HG03565 (cell line): ENCODE measurements around the gene PEBP1.
"Not testable (repeated sequence)": the region's sequence is repeated elsewhere in the genome, so short reads cannot be mapped to it uniquely, and the experiment has no call there.

Experiments
- ATAC-seq: cut with Tn5 transposase; IDR thresholded peaks from one replicate; pipeline ENCODE4 v1.9.1; 2021; ENCODE audit warnings: mild to moderate bottlenecking, moderate library complexity; ENCODE audit not compliant: unreplicated experiment

The PEBP1 gene

DNA sequence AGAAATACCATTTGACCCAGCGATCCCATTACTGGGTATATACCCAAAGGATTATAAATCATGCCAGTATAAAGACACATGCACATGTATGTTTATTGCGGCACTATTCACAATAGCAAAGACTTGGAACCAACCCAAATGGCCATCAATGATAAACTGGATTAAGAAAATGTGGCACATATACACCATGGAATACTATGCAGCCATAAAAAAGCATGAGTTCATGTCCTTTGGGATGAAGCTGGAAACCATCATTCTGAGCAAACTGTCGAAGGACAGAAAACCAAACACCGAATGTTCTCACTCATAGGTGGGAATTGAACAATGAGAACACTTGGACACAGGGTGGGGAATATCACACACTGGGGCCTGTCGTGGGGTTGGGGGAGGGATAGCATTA, 6.5 kb upstream of the PEBP1 start:
- not testable (repeated sequence) for ATAC-seq

DNA sequence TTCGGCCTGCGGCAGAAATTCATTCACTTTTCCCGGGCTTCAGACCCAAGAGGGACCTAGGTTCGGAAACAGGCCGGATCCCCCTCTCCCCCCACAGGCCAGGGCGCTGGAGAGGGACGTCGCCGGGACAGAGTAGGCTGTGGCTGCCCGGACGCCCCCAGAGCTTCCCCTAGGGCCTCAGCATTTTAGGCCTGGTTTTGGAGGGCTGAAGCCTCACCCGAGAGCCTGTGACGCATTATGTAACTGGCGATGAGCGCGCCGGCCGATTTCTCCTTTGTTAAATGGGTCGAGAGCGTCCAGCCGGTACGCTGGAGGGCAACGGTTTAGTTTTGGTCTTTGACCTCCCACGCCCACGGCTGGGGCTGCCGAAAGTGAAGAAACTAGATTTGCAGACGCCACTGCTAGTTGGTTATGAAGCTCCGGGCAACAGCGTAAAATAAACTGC, 657 bp downstream of the PEBP1 start:
- ATAC-seq = peak; percentile 32

DNA sequence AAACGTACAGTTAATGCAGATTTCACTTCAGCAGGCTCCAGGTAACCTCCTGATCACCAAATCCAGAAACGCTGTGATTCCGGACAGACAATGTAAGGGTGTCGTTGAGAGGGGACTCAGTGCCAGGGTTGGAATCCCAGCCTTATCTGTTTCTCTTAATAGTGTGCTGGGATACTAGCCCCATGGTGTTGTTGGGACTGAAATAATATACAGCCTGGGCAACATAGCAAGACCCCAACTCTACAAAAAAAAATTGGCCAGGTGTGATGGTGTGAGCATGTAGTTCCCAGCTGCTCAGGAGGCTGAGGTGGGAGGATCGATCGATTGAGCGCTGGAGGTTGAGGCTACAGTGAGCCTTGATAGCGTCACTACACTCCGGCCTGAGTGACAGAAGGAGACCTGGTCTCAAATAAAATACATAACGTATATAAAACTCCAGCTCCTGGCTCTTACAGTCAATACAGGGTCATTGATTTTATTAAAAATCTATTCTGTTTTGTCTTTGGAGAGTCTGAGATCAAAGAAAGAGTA, 1.3 kb downstream of the PEBP1 start:
- ATAC-seq = no peak

DNA sequence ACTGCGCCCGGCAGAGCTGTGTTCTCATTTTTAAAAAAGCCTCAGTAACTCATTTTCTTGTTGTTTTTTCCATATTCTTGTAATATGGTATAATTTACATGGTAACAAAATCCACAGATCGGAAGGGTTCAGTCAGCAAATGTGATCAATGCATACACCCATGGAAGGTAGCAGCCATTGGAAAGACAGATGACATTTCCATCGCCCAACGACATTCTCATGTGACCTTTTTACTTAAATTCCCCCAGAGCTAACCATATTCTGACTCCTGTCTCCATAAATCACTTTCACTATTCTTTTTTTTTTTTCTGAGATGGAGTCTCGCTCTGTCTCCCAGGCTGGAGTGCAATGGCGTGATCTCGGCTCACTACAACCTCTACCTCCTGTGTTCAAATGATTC, 4.9 kb downstream of the PEBP1 start:
- no peak for ATAC-seq

DNA sequence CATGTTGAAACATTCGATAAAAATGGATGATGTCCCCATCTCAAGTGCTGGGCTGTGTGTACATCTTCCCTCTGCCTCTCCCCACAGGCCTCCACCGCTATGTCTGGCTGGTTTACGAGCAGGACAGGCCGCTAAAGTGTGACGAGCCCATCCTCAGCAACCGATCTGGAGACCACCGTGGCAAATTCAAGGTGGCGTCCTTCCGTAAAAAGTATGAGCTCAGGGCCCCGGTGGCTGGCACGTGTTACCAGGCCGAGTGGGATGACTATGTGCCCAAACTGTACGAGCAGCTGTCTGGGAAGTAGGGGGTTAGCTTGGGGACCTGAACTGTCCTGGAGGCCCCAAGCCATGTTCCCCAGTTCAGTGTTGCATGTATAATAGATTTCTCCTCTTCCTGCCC, 8.6 kb downstream of the PEBP1 start:
- no peak for ATAC-seq

DNA sequence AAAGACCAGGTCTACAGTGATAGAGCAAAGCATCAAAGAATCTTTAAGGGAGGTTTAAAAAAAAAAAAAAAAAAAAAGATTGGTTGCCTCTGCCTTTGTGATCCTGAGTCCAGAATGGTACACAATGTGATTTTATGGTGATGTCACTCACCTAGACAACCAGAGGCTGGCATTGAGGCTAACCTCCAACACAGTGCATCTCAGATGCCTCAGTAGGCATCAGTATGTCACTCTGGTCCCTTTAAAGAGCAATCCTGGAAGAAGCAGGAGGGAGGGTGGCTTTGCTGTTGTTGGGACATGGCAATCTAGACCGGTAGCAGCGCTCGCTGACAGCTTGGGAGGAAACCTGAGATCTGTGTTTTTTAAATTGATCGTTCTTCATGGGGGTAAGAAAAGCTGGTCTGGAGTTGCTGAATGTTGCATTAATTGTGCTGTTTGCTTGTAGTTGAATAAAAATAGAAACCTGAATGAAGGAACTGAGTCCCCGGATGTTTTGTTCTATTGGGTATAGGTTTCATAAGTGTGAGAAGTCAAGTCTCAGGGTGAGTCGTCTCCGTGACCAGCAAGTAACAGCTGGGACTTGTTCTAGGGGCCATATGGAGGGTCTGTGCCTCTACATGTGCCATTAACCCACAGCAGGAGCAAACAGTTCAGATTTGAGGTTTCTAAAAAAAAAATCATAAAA, 9.3 kb downstream of the PEBP1 start:
- no peak for ATAC-seq

DNA sequence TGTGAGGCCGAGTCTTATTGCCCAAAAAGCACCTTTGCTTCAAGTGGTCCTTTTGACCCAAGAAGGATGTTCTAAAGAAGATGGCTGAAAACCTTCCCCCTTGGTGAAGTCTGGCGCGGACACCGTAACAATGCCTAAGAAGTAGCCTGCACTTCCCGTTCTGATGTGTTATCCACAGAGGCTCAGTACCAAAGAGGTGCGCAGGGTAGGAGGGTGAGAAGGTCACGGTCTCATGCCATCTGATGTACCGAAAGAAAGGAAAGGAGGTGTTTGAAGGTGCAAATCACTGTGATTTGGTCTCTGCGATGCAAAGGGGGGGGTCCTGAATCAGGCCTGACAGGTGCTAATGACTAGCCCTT, 9.9 kb downstream of the PEBP1 start:
- no peak for ATAC-seq

DNA sequence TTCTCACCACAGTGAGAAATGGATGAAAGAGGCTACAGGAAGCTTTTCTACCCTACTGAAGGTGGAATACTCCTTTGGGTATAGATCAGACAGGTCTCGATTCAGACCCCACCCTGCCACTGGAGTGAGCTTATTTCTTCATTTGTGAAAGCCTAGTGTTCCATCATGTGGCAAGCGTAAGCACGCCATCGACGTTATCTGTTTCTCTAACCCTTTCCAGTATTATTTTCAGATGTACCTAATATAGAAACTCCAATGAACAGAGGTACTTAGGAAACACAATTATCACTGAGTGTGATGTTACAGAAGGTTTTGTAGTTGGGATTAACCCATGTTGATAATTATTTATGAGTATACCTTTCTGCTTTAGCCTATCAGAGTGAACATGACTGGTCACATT, 12.4 kb downstream of the PEBP1 start:
- no peak for ATAC-seq

DNA sequence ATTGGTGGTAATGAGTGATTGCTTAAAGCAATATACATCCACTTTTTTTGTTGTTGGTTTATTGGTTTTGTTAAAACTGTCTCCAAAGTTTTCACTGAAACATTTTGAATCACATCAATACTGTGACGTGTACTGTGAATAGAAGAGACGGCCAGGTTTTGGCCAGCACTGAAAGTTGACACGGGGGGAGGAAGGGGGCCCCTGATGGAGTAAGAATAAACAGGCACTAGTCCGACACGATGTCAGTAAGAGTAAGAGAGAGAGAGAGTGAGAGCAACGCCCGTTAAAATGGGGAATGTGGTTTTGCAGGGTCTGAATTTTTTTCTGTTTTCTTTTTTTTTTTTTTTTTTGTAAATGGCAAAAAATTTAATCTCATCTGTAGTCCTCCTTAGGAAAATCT, 14.7 kb downstream of the PEBP1 start:
- no peak for ATAC-seq

DNA sequence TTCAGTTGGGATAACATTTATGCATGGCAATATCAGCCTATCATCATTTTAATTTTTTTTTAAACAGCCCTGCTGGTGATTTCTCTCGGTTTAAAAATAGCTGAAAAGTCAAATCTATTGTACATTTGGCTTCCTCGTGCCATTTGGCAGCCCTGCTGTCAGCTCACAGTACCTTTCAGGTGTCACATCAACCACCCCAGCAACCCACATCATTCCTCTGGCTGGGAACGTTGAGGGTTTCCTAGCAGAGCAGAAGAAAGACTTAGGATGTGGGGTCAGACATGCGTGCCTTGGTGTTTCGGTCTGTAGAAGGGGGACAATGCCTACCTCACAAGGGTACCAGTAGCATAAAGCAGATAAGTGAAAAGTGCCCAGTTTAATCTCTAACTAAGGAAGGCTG, 15.8 kb downstream of the PEBP1 start:
- no peak for ATAC-seq

DNA sequence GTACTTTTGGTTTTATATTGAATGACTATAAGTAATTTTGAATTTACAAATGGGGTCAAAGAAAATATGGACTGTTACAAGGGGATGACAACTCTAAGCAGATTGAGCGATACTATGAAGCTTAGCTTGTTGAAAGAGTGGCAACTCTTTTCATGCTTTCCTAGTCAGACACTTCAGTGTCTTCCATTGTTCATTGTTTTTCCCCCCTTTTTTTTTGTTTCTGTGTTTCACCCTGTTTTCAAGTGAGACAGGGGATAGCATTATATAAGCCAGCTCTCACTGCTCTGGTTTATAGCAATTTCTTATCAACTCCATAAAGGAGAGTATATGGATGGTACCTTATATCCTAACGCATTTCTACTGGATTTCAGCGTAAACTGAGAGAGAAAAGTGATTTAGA, 24.6 kb downstream of the PEBP1 start:
- ATAC-seq = no peak

DNA sequence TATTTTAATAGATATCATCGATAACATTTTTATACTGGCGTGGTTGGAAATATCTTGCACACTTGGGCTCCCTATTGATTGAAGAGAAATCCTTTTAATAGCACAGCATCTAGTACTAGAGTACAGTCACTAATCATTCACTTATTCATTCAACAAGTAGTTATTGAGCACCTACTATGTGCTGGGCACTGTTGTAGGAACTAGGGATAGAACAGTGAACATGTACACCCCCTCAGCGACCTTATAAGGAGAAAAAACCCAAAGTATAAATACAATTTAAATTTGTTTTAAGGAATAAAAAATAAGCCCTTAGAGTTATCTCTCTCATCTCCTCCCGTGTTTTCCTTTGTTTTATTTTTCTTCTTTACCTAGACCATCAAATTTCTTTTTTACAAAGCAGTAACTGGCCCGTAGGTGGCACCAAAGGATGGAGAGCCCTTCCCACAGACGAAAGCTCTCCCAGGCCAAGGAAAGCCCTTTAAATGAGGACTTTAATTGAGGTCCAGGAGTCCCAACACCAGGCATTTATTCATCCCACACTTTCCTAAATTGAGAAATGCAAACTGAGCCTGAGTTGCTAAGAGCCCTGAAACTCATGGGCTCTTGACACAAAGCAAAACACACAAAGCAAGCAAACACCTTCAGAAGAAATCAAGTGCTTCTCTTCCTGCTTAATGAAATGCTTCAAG, 29.0 kb downstream of the PEBP1 start:
- no peak for ATAC-seq

DNA sequence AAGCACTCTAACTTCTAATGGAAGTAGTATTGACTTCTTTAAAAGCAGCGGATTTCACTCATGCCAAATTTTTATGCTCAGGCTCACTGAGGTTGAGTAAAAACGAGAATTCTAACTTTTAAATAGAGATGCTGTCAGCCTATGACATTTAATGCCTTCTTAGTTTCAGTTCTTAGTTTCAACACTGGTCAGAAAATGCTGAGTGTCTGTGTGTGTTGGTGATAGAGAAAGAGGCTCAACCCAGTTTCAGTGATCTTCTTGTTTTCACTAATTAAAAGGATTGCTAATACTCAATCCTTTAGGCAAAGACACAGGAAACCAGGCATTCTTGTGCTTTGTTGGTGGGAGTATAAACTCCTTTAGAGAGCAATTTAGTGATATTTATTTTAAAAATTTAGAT, 31.0 kb downstream of the PEBP1 start:
- peak; percentile 99 for ATAC-seq

DNA sequence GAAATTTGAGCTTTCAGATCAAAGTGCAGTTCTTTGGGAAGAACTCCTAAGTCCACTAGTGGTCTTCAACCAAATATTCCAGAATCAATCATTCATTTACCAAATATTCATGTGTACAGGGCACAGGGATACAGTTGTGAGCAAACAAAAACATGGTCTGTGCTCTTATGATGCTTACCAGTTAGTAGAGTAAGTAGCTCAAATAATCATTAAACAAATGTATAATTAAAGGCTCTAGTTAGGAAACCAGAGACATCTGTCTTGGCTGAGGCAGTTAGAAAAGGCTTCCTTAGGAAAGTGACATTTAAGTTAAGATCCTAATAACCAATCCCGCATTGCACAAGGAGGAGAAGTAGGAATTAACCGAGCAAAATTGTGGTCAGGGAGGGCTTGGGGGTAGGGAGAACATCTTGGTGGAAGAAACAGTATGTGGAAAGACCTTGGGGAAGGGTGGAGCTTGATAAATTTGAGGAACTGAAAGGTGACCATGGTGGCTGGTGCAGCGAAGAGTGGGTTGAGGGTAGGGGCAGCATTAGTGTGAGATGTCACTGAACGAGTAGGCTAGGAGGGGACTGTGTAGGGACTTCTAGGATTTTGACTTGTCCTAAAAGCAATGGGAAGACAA, 40.0 kb downstream of the PEBP1 start:
- no peak for ATAC-seq

DNA sequence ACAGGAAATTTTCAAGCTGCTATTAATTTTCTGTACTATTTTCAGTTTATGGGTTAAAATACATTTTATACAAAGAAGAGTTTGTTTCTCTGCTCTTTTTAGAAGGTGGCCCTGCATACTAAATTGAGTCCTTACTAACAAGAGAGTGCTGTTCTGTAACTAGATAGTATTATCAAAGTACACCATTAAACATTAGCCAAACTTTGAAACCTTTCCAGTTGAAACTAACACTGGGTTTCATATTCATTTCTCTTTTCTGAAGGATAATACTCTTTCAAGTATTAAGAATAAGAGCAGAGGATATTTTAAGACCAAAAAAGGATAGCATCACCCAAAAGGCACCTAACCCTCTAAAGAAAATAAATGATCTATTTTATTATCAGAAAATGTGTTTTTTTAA, 47.2 kb downstream of the PEBP1 start:
- ATAC-seq = no peak

DNA sequence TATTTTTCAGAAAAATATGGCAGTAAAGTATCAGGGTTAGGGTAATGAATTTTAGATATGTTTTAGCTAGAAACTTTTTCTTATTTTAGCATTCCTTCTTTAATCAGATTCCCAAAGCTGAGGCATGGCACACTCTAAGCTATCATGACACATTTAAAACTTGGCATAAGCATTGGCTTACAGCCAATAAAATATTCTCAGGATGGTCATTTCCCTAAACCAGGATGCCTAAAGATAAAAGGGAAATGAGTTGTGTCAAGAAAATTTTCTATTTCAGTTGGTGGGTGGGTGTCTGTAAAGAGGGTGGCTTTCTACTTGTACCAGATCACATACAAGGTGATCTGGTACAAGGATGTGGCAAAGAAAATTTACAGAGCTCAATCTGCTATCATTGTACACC, 47.8 kb downstream of the PEBP1 start:
- ATAC-seq = no peak

DNA sequence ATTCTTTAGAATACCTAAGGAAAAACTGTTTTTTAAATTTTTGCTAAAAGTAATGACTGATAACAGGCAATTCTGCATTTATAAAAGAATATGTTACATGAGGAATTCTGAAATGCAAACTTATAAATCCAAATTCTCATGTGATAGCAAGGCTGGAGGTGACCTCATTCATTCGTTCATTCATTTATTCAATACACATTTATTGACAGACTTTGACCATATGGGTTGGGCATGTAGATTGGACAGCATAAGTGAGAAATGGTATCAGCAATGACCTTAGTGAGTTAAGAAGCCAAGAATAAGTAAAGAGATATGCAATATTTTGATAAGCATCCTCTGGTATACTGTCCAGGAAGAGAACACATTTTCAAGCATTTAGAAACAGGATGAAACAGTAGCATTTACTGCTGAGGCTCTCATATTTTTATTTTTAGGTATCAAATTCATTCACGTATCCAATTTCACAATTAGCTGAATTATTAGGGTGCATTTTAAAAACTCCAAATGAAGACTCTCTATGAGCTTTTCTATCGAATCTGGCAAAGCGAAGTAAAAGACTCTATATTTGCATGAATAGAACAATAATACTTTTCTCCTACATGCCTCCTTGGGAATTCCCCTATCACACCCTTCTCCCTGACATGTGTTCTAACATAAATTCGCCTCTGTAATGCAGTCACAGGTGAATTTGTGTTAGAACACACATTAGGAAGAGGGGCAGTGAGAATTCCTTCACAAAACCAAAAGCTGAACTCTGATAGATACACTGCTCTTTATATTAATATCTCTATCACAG, 49.9 kb downstream of the PEBP1 start:
- ATAC-seq = no peak

DNA sequence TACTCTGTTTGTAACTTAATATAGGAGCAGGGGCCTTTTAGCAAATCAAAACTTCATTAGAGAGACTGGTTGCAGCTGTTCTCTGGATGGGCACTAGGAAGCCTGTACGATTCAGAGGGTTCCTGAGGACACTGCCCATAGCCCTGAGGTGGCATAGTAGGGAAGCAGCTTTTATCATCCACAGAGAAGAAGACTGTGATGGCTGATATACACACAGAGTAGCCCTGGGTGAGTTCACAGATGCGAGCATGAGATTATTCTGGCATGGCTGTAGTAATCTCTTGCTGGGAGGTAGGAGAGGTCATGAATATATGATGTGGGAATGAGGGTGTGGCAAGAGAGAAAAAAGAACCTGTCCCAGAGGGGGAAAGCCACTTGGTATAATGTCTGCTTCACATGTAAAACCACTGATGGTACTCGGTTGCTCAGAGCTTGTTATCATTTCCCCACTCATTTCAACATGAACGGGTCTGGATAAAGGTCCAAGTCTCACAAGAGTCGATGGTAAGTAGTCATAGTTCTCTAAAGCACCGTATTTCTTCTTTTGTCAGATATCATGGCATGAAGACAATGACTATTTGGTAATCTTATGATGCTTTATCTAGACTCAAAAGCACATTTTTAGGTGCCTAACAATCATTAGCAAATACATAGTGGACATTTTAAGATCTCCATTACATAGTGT, 52.0 kb downstream of the PEBP1 start:
- no peak for ATAC-seq

DNA sequence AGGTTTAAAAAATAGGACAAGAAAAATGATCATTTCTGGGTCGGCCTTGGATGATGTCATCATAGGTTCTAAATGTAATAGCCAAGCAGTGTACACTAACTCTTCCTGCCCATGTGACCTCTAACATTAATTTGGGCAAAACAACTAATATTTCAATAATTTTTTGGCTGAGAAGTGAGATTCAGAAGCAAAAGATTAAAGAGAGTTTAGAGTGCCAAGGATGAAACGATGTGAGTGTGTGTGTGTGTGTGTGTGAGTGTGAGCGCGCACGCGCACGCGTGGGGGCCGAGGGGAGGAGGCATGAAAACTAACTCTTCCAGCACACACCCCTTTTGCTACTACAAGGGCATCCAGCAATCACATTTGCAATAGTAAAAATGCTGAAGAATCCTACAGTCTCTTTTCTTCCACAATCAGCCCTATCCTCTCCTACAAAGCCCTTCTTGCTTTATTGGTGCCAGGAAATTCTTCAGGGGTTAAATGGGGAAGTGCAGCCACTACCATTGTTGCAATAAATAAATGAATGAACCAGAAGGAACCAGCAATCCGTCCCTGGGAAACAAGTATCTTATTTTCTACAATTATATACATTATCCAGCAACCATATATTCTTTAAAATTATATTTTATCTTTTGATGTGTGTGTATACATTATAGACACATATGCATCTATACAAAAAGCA, 52.9 kb downstream of the PEBP1 start:
- no peak for ATAC-seq

DNA sequence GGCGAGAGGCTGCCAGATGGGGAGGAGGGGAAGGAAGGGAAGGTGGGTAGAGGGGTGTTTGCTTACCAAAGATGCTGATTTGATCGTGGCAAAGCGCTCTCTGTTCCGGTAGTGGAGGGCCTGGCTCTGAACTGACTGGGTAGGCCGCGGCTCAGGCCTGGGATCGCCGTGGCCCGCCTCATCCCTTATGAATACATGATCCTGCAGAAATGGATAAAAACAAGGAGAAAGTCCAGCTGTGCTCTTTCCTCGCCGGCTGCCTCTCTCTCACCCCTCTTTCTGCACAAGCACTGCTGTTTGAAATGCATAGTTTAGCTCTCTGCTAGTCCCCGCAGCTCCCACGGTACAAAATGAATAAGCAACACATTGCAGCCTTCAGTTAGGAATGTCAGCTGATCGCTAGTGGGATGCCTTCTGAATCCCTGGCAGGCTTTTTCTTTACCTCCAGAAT, 53.8 kb downstream of the PEBP1 start:
- no peak for ATAC-seq
